GM12873 (cell line): Measurements from ENCODE around the gene KRT83.

Experiments
- TF ChIP-seq, protein P1 (sequence below): IDR thresholded peaks from 2 replicates; pipeline ENCODE4 v1.5.1; 2012; ENCODE audit warnings: low read depth, mild to moderate bottlenecking, moderate library complexity, low read length, control low read depth; ENCODE audit not compliant: insufficient read depth; ENCODE audit errors: missing control alignments

Gene KRT83

DNA sequence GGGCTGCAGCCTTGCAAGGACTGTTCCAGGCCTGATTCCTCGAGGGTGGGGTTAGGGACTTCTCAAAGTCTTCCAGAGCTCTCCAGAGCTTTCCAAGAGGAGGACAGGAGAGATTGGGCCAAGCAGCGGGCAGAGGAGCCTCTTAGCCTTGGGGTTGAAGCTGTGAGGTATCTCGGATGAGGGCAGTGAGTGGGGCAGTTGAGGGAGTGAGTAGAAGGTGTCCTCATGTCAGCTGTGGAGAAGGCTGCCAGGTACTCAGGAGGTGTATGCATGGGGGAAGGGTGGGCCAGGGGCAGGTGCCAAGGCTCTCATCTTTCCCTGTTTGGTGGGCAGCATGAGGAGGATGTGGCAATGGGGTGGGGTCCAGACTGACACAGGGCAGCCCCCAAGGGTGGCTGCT is 7.7 kb downstream of the KRT83 start:
- TF ChIP-seq, protein P1, sequence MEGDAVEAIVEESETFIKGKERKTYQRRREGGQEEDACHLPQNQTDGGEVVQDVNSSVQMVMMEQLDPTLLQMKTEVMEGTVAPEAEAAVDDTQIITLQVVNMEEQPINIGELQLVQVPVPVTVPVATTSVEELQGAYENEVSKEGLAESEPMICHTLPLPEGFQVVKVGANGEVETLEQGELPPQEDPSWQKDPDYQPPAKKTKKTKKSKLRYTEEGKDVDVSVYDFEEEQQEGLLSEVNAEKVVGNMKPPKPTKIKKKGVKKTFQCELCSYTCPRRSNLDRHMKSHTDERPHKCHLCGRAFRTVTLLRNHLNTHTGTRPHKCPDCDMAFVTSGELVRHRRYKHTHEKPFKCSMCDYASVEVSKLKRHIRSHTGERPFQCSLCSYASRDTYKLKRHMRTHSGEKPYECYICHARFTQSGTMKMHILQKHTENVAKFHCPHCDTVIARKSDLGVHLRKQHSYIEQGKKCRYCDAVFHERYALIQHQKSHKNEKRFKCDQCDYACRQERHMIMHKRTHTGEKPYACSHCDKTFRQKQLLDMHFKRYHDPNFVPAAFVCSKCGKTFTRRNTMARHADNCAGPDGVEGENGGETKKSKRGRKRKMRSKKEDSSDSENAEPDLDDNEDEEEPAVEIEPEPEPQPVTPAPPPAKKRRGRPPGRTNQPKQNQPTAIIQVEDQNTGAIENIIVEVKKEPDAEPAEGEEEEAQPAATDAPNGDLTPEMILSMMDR: no peak

DNA sequence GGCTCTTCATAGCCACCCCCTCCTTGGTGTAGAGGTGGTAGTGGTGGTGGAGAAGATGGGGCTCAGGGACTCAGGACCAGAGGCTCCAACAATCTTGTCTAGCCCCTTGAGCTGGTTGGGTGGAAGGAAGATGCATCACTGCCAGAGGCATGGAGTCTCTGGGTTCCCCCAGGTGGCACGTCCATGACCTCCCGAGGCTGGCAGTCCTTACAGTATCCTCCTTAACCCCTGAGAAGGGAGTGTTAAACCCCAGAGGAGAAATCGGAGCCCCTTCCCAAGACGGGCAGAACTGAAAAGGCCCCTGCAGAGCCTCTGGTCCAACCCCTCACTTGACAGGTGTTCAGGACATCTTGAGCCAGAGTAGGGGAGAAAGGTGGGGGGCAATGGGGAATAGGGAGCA is 9.1 kb downstream of the KRT83 start:
- TF ChIP-seq, protein P1: no peak

DNA sequence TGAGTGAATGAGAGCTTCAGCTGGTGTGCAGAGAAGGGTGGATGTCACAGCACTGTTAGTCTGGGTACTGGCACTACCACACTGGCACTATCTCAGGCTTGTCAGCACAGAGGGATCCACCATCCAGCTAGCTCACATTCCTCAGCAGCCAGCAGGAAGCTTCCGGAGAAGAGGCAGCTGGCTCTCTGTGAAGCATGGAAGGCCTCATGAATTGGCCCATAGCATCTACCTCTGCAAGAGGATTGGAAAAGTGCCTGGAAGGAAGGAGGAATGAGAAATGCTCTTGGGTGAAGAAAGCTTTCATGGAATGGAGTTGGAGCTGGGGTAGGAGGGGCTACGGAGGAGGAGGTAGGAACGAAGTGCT is 9.9 kb downstream of the KRT83 start:
- TF ChIP-seq, protein P1: no peak

- TF ChIP-seq, protein P1: no peak
Observed at GRCh38 chr12:52310622-52311284, 10.4 kb downstream of the KRT83 start.

DNA sequence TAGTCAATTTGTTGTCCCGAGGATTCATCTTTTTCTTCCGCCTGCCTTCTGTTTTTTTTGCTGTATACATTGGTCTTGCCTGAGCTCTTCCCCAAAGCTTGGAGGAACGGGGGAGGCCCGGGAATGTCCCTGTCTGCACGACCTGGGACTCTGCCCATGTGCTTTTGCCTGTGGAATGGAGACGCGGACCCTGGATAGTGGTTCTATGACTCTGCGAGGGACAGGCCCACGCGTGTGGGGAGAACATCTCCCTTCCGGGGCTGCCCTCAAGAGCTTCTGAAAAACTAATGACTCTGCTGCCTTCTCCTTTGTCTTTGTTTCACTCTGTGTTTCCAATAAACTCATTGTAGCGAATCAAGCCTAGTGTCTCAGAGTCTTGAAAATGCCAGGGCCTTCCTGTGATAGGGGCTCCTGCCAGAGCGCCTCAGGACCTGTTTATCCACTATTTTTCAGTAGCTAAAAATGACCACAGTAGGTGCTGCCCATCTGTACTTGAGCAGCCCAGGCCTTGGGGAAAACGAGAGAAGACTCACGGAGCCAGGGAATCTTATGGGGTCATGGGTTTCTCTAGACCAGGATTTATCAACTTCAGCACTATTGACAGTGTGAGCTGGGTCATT is 12.3 kb downstream of the KRT83 start:
- TF ChIP-seq, protein P1: no peak

DNA sequence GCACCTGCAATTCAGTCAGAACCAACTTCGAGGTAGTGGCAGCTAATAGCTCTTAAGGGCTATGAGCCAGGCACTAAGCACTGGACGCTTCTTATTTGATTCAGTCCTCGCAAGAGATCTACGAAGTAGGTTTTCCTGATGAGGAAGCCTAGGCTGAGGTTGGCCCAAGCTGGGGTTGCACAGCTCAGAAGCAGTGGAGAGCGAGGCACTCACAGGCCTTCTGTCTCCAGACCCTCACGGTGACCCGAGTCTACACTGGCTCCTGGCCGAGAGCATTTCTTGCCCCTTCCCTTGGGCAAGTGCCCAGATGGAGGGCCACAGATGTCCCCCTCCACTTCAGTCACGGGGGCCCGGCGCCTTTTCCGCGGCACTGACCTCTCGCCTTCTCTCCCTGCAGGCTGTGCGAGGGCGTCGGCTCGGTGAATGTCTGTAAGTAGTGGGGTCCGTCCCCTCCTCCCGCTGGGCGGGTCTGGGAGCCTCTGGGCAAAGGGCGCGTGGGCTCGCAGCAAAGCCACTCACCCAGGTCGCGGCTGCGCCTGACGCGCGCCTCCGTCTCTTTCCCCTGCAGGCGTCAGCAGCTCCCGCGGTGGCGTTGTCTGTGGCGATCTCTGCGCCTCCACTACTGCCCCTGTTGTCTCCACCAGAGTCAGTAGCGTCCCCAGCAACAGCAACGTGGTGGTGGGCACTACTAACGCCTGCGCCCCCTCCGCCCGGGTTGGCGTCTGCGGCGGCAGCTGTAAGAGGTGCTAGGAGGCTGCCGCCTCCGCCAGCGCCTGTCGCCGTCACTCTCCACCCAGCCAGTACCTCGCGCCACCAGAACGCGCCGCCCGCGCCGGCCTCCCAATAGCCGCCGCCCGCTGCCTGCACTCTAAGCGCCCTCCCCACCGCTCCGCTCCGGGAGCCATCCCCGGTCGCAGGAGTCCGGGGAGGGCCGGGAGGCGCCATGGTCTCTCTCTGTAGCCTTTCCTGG is 13.1 kb downstream of the KRT83 start:
- TF ChIP-seq, protein P1: no peak

DNA sequence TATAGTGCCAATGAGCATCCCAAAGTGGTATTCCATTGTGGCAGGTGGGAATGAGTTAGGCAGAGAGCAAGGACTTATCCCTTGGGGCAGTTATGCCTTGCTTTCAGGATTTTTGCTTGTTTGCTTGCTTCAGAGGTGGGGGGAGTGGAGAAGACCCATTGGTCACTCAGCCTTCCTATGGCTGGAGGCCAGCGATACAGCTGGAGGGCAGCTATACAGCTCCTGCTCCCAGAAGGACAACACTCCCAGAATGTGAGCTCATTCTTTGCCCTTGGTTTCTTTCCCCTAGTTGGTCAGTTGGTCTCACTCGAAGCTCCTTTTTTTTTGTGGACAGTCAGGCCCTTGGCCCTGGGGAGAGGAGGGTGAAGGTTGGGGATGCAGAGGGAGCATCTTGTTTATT is 14.5 kb downstream of the KRT83 start:
- TF ChIP-seq, protein P1: no peak
